HEK293 (cell line): ENCODE results near the gene ATP8A2.

Experiments used
- CTCF ChIA-PET: fragments of 350-600 bp; formaldehyde crosslinking; extraction: SDS; loops from one replicate; lab custom pipeline; 2021; ENCODE audit warnings: antibody characterized with exemption; lab: Yijun Ruan, JAX
- POLR2A ChIA-PET: fragments of 300-600 bp; formaldehyde crosslinking; extraction: SDS; loops from one replicate; lab custom pipeline; 2020; ENCODE audit warnings: antibody characterized with exemption, inconsistent platforms; lab: Yijun Ruan, JAX
- H3K27ac ChIP-seq: fragments of 200-500 bp; sonication (Bioruptor generic); 2 replicates; pipeline ENCODE4 v1.5.1; 2014; ENCODE audit warnings: low read depth, low read length, control low read depth, inconsistent platforms; ENCODE audit errors: extremely low read depth
- H3K36me3 ChIP-seq, 2 experiments: fragments of 200-500 bp in 1 of 2; sonication (Bioruptor generic) in 1 of 2; 1 replicate in 1 of 2; 2 replicates in 1 of 2; pipeline ENCODE4 v1.5.1; 2014 to 2017; ENCODE audit warnings: inconsistent platforms in 2 of 2, low read length in 2 of 2; ENCODE audit not compliant: control insufficient read depth in 2 of 2, insufficient read depth in 1 of 2
- H3K4me1 ChIP-seq: fragments of 200-500 bp; sonication (Bioruptor generic); 2 replicates; pipeline ENCODE4 v1.5.1; 2014; ENCODE audit warnings: mild to moderate bottlenecking, low read length, inconsistent platforms; ENCODE audit not compliant: control insufficient read depth, insufficient read depth
- H3K4me3 ChIP-seq: 2 replicates; pipeline ENCODE4 v1.5.1; 2011; ENCODE audit warnings: low read depth, mild to moderate bottlenecking, control low read depth, low read length, moderate library complexity
- H3K9me3 ChIP-seq: fragments of 200-500 bp; sonication (Bioruptor generic); 2 replicates; pipeline ENCODE4 v1.5.1; 2014; ENCODE audit warnings: low read depth, low read length, inconsistent platforms; ENCODE audit not compliant: control insufficient read depth, insufficient read depth
- BCL11B ChIP-seq: fragments of 450-650 bp; formaldehyde crosslinking; IDR thresholded peaks from 2 replicates; pipeline ENCODE4 v1.5.1; 2016; ENCODE audit warnings: low read depth, missing biosample characterization, missing genetic modification characterization
- BCL6B ChIP-seq: fragments of 450-650 bp; formaldehyde crosslinking; IDR thresholded peaks from 2 replicates; pipeline ENCODE4 v1.5.1; 2017; ENCODE audit warnings: missing biosample characterization, missing genetic modification characterization
- HOXC10 ChIP-seq: sonication (generic); formaldehyde crosslinking; IDR thresholded peaks from 2 replicates; pipeline ENCODE4 v1.8.1; 2023; ENCODE audit warnings: mild to moderate bottlenecking, missing genetic modification reagents
- KLF17 ChIP-seq: fragments of 450-650 bp; formaldehyde crosslinking; IDR thresholded peaks from 2 replicates; pipeline ENCODE4 v1.5.1; 2016; ENCODE audit warnings: missing biosample characterization, missing genetic modification characterization
- KLF9 ChIP-seq: fragments of 450-650 bp; formaldehyde crosslinking; IDR thresholded peaks from 2 replicates; pipeline ENCODE4 v1.5.1; 2016; ENCODE audit warnings: missing biosample characterization, missing genetic modification characterization, low read depth
- MYNN ChIP-seq: fragments of 450-650 bp; formaldehyde crosslinking; IDR thresholded peaks from 2 replicates; pipeline ENCODE4 v1.5.1; 2016; ENCODE audit warnings: missing biosample characterization, missing genetic modification characterization, borderline replicate concordance
- PRDM2 ChIP-seq: fragments of 450-650 bp; formaldehyde crosslinking; IDR thresholded peaks from 2 replicates; pipeline ENCODE4 v1.5.1; 2016; ENCODE audit warnings: missing biosample characterization, missing genetic modification characterization, borderline replicate concordance
- PRDM4 ChIP-seq: fragments of 450-650 bp; formaldehyde crosslinking; IDR thresholded peaks from 2 replicates; pipeline ENCODE4 v1.5.1; 2017; ENCODE audit warnings: missing biosample characterization, missing genetic modification characterization
- SP2 ChIP-seq: fragments of 450-650 bp; formaldehyde crosslinking; IDR thresholded peaks from 2 replicates; pipeline ENCODE4 v1.5.1; 2016; ENCODE audit warnings: missing biosample characterization, missing genetic modification characterization
- SP7 ChIP-seq: fragments of 450-650 bp; formaldehyde crosslinking; IDR thresholded peaks from 2 replicates; pipeline ENCODE4 v1.5.1; 2016; ENCODE audit warnings: missing biosample characterization, missing genetic modification characterization
- ZBTB44 ChIP-seq: fragments of 450-650 bp; IDR thresholded peaks from 2 replicates; pipeline ENCODE4 v1.5.1; 2018; ENCODE audit warnings: missing biosample characterization, mild to moderate bottlenecking, missing genetic modification characterization
- ZFP3 ChIP-seq: fragments of 450-650 bp; formaldehyde crosslinking; IDR thresholded peaks from 2 replicates; pipeline ENCODE4 v1.5.1; 2016; ENCODE audit warnings: low read depth, missing biosample characterization, missing genetic modification characterization
- ZNF169 ChIP-seq: fragments of 450-650 bp; formaldehyde crosslinking; IDR thresholded peaks from 2 replicates; pipeline ENCODE4 v1.5.1; 2016; ENCODE audit warnings: missing biosample characterization, missing genetic modification characterization
- ZNF174 ChIP-seq: fragments of 450-650 bp; formaldehyde crosslinking; IDR thresholded peaks from 2 replicates; pipeline ENCODE4 v1.5.0; 2017; ENCODE audit warnings: missing biosample characterization, mild to moderate bottlenecking, missing genetic modification characterization
- ZNF214 ChIP-seq: fragments of 450-650 bp; formaldehyde crosslinking; IDR thresholded peaks from 2 replicates; pipeline ENCODE4 v1.5.1; 2017; ENCODE audit warnings: missing biosample characterization, mild to moderate bottlenecking, missing genetic modification characterization, borderline replicate concordance
- ZNF449 ChIP-seq: fragments of 450-650 bp; formaldehyde crosslinking; IDR thresholded peaks from 2 replicates; pipeline ENCODE4 v1.5.1; 2017; ENCODE audit warnings: missing biosample characterization, mild to moderate bottlenecking, missing genetic modification characterization, moderate library complexity
- ZNF555 ChIP-seq: fragments of 450-650 bp; formaldehyde crosslinking; conservative IDR thresholded peaks from 2 replicates; pipeline ENCODE4 v1.5.1; 2017; ENCODE audit warnings: missing biosample characterization, mild to moderate bottlenecking, missing genetic modification characterization, inconsistent platforms
- ZNF585B ChIP-seq: fragments of 450-650 bp; formaldehyde crosslinking; IDR thresholded peaks from 2 replicates; pipeline ENCODE4 v1.5.1; 2016; ENCODE audit warnings: missing biosample characterization, missing genetic modification characterization
- ZNF596 ChIP-seq: fragments of 450-650 bp; IDR thresholded peaks from 2 replicates; pipeline ENCODE4 v1.5.0; 2018; ENCODE audit warnings: missing biosample characterization, mild to moderate bottlenecking, missing genetic modification characterization, moderate library complexity
- ZNF776 ChIP-seq: fragments of 450-650 bp; formaldehyde crosslinking; IDR thresholded peaks from 2 replicates; pipeline ENCODE4 v1.5.0; 2017; ENCODE audit warnings: missing biosample characterization, missing genetic modification characterization, borderline replicate concordance
- ZNF792 ChIP-seq: fragments of 450-650 bp; formaldehyde crosslinking; IDR thresholded peaks from 2 replicates; pipeline ENCODE4 v1.5.1; 2016; ENCODE audit warnings: missing biosample characterization, missing genetic modification characterization

Gene ATP8A2

GRCh38 chr13:26025771-26026170 is 654.0 kb downstream of the ATP8A2 start:
- H3K36me3 ChIP-seq: no peaks in the 10 kb centered on the region
- POLR2A ChIA-PET: no interaction called here
- CTCF ChIA-PET: no interaction called here
- TF ChIP-seq ZNF174 (tag by site-specific recombination): no peak
- TF ChIP-seq PRDM4 (tag by site-specific recombination): no peak
- no peak for TF ChIP-seq HOXC10 (CRISPR knock-in tag)
- no peak for TF ChIP-seq MYNN (tag by site-specific recombination)
- no peak for TF ChIP-seq ZNF792 (tag by site-specific recombination)
- TF ChIP-seq ZBTB44: no peak
- TF ChIP-seq KLF17: no peak
- TF ChIP-seq PRDM2 (tag by site-specific recombination): no peak
- TF ChIP-seq ZNF596 (tag by site-specific recombination): no peak
- no peak for TF ChIP-seq ZNF585B (tag by site-specific recombination)
- no peak for TF ChIP-seq BCL11B
- TF ChIP-seq KLF9 (tag by site-specific recombination): no peak
- no peak for TF ChIP-seq ZNF555 (tag by site-specific recombination)
- TF ChIP-seq ZNF214 (tag by site-specific recombination): no peak
- TF ChIP-seq ZNF169 (tag by site-specific recombination): no peak
- H3K4me1 ChIP-seq: peaks cover 6% of the 10 kb centered on the region
- H3K4me3 ChIP-seq: no peak overlapping the region
- no peak overlapping the region for H3K27ac ChIP-seq
- H3K9me3 ChIP-seq: no peaks in the 10 kb centered on the region

- Histone ChIP-seq H3K36me3 (no peaks in the 10 kb centered on the region), H3K27ac (no peak overlapping the region), H3K4me3 (no peak overlapping the region), H3K9me3 (no peaks in the 10 kb centered on the region), H3K4me1 (peaks cover 6% of the 10 kb centered on the region)
- POLR2A ChIA-PET: no interaction called here
- TF ChIP-seq SP7 (tag by site-specific recombination): no peak
- no peak for TF ChIP-seq ZNF214 (tag by site-specific recombination)
- no peak for TF ChIP-seq BCL6B
- TF ChIP-seq ZNF449 (tag by site-specific recombination): no peak
- no peak for TF ChIP-seq ZNF596 (tag by site-specific recombination)
- TF ChIP-seq SP2 (tag by site-specific recombination): no peak
- no peak for TF ChIP-seq ZNF776 (tag by site-specific recombination)
- no peak for TF ChIP-seq ZFP3 (tag by site-specific recombination)
- TF ChIP-seq, all 188 proteins: peak for 0
- CTCF ChIA-PET: no interaction called here
These were observed 654.4 kb downstream of the ATP8A2 start for GRCh38 chr13:26026211-26026610.
